Activated naive CD8-positive, alpha-beta T cell (primary cell): ENCODE data around the gene SREBF2.
"Not testable (repeated sequence)": the region's sequence is repeated elsewhere in the genome, so short reads cannot be mapped to it uniquely, and the experiment has no call there.

ENCODE experiments used
- H3K27ac Mint-ChIP-seq: one replicate; pipeline ENCODE4 v1.8.0; 2021; ENCODE audit warnings: mixed read lengths
- H3K27me3 Mint-ChIP-seq: one replicate; pipeline ENCODE4 v1.8.0; 2021; ENCODE audit warnings: mixed read lengths
- H3K36me3 Mint-ChIP-seq: one replicate; pipeline ENCODE4 v1.8.0; 2021; ENCODE audit warnings: mixed read lengths
- H3K4me1 Mint-ChIP-seq: one replicate; pipeline ENCODE4 v1.8.0; 2021; ENCODE audit warnings: low read depth, mixed read lengths
- H3K4me3 Mint-ChIP-seq: one replicate; pipeline ENCODE4 v1.8.0; 2021; ENCODE audit warnings: mild to moderate bottlenecking, mixed read lengths
- H3K9me3 Mint-ChIP-seq: one replicate; pipeline ENCODE4 v1.8.0; 2021; ENCODE audit warnings: low read depth, mixed read lengths

The SREBF2 gene

GRCh38 chr22:41828516-41828915 is 4.4 kb upstream of the SREBF2 start:
- H3K36me3 Mint-ChIP-seq = peaks cover 6% of the 10 kb centered on the region
- no peaks in the 10 kb centered on the region for H3K9me3 Mint-ChIP-seq
- no peaks in the 10 kb centered on the region for H3K27me3 Mint-ChIP-seq
- H3K4me3 Mint-ChIP-seq = no peak overlapping the region
- H3K4me1 Mint-ChIP-seq = peaks cover 34% of the 10 kb centered on the region
- peak overlapping the region; percentile 56 for H3K27ac Mint-ChIP-seq

- no peak overlapping the region for H3K4me3 Mint-ChIP-seq
- peaks cover 35% of the 10 kb centered on the region for H3K4me1 Mint-ChIP-seq
- H3K36me3 Mint-ChIP-seq = peaks cover 2% of the 10 kb centered on the region
- no peaks in the 10 kb centered on the region for H3K9me3 Mint-ChIP-seq
- H3K27ac Mint-ChIP-seq = peak overlapping the region; percentile 66
- H3K27me3 Mint-ChIP-seq = no peaks in the 10 kb centered on the region
Observed at GRCh38 chr22:41830174-41830573, 2.7 kb upstream of the SREBF2 start.

- Mint-ChIP-seq H3K4me3 (peak overlapping the region; percentile 93), H3K36me3 (peaks cover under 1% of the 10 kb centered on the region)
Observed at GRCh38 chr22:41831383-41831782, 1.5 kb upstream of the SREBF2 start.

GRCh38 chr22:41831828-41832552 is 915 bp upstream of the SREBF2 start:
- H3K4me3 Mint-ChIP-seq = peak overlapping the region; percentile 93
- H3K9me3 Mint-ChIP-seq = no peaks in the 10 kb centered on the region
- H3K27ac Mint-ChIP-seq = peak overlapping the region; percentile 97
- H3K36me3 Mint-ChIP-seq = peaks cover 6% of the 10 kb centered on the region
- peaks cover 45% of the 10 kb centered on the region for H3K4me1 Mint-ChIP-seq
- no peaks in the 10 kb centered on the region for H3K27me3 Mint-ChIP-seq

More at GRCh38 chr22:41831383-41831782, 1.5 kb upstream of the SREBF2 start:
- peak overlapping the region; percentile 97 for H3K27ac Mint-ChIP-seq
- H3K4me1 Mint-ChIP-seq = peaks cover 40% of the 10 kb centered on the region
- no peaks in the 10 kb centered on the region for H3K27me3 Mint-ChIP-seq
- H3K9me3 Mint-ChIP-seq = no peaks in the 10 kb centered on the region

GRCh38 chr22:41833369-41834004 is 582 bp downstream of the SREBF2 start:
- Mint-ChIP-seq H3K4me1 (peaks cover 50% of the 10 kb centered on the region), H3K4me3 (peak overlapping the region; percentile 95), H3K36me3 (peaks cover 10% of the 10 kb centered on the region), H3K27me3 (no peaks in the 10 kb centered on the region), H3K9me3 (no peaks in the 10 kb centered on the region), H3K27ac (peak overlapping the region; percentile 92)

GRCh38 chr22:41834005-41834944 is 1.4 kb downstream of the SREBF2 start:
- H3K36me3 Mint-ChIP-seq = peaks cover 14% of the 10 kb centered on the region
- peaks cover 55% of the 10 kb centered on the region for H3K4me1 Mint-ChIP-seq

GRCh38 chr22:41835462-41835861 is 2.6 kb downstream of the SREBF2 start:
- Mint-ChIP-seq H3K36me3 (peaks cover 18% of the 10 kb centered on the region), H3K4me1 (peaks cover 59% of the 10 kb centered on the region), H3K4me3 (peak overlapping the region; percentile 27)
- H3K27ac Mint-ChIP-seq, H3K9me3 Mint-ChIP-seq, H3K27me3 Mint-ChIP-seq: not testable (repeated sequence)

More at GRCh38 chr22:41834005-41834944, 1.4 kb downstream of the SREBF2 start:
- no peaks in the 10 kb centered on the region for H3K9me3 Mint-ChIP-seq
- H3K4me3 Mint-ChIP-seq = peak overlapping the region; percentile 95
- peak overlapping the region; percentile 92 for H3K27ac Mint-ChIP-seq
- no peaks in the 10 kb centered on the region for H3K27me3 Mint-ChIP-seq

- no peaks in the 10 kb centered on the region for H3K9me3 Mint-ChIP-seq
- H3K4me3 Mint-ChIP-seq = no peak overlapping the region
- H3K36me3 Mint-ChIP-seq = peaks cover 18% of the 10 kb centered on the region
- peak overlapping the region; percentile 58 for H3K27ac Mint-ChIP-seq
- H3K27me3 Mint-ChIP-seq = no peaks in the 10 kb centered on the region
- H3K4me1 Mint-ChIP-seq = peaks cover 57% of the 10 kb centered on the region
Observed at GRCh38 chr22:41836551-41836950, 3.6 kb downstream of the SREBF2 start.

GRCh38 chr22:41838842-41839618 is 6.1 kb downstream of the SREBF2 start:
- Mint-ChIP-seq H3K27ac (peak overlapping the region; percentile 17), H3K36me3 (peaks cover 21% of the 10 kb centered on the region), H3K4me1 (peaks cover 64% of the 10 kb centered on the region), H3K4me3 (no peak overlapping the region), H3K9me3 (no peaks in the 10 kb centered on the region), H3K27me3 (no peaks in the 10 kb centered on the region)

- Mint-ChIP-seq H3K4me1 (peaks cover 61% of the 10 kb centered on the region), H3K4me3 (no peak overlapping the region), H3K27me3 (no peaks in the 10 kb centered on the region), H3K36me3 (peaks cover 21% of the 10 kb centered on the region), H3K27ac (peak overlapping the region; percentile 43), H3K9me3 (no peaks in the 10 kb centered on the region)
Observed at GRCh38 chr22:41840216-41840615, 7.3 kb downstream of the SREBF2 start.

- Mint-ChIP-seq H3K27me3 (no peaks in the 10 kb centered on the region), H3K4me1 (peaks cover 67% of the 10 kb centered on the region), H3K9me3 (no peaks in the 10 kb centered on the region), H3K36me3 (peaks cover 21% of the 10 kb centered on the region), H3K4me3 (no peak overlapping the region), H3K27ac (peak overlapping the region; percentile 48)
Observed at GRCh38 chr22:41841085-41841712, 8.3 kb downstream of the SREBF2 start.

GRCh38 chr22:41842996-41843970 is 10.4 kb downstream of the SREBF2 start:
- Mint-ChIP-seq H3K4me1 (peaks cover 67% of the 10 kb centered on the region), H3K9me3 (no peaks in the 10 kb centered on the region), H3K4me3 (no peak overlapping the region), H3K27me3 (no peaks in the 10 kb centered on the region), H3K36me3 (peaks cover 11% of the 10 kb centered on the region), H3K27ac (peak overlapping the region; percentile 64)

- peaks cover 63% of the 10 kb centered on the region for H3K4me1 Mint-ChIP-seq
- no peak overlapping the region for H3K4me3 Mint-ChIP-seq
- peaks cover 11% of the 10 kb centered on the region for H3K36me3 Mint-ChIP-seq
- no peaks in the 10 kb centered on the region for H3K9me3 Mint-ChIP-seq
- no peaks in the 10 kb centered on the region for H3K27me3 Mint-ChIP-seq
- peak overlapping the region; percentile 84 for H3K27ac Mint-ChIP-seq
Observed at GRCh38 chr22:41844036-41844435, 11.1 kb downstream of the SREBF2 start.
